Heart left ventricle (tissue), 16 donors: ENCODE data around the gene MICAL2. TPM values are rescaled to one million over a fixed set of nuclear protein-coding genes. Genes with fewer than 3 reads are reported as not detected.

Experiments
- ATAC-seq, 4 donors: fragments of 200-7000 bp; cut with Tn5 transposase; one replicate each; pipeline ENCODE4 v1.9.1; 2020 to 2022; ENCODE audit warnings: moderate library complexity in 4 of 4, mild to moderate bottlenecking in 3 of 4, moderate number of reproducible peaks in 1 of 4
- DNase-seq, 5 donors: peaks; one replicate each; pipeline ENCODE4 v3.0.0-alpha.2; 2020
- H3K27ac ChIP-seq, 12 donors: fragments of 200-600 bp; sonication (generic) in 4 of 12; one replicate each; pipeline versions ENCODE4 v1.5.0 to v1.8.0; 2016 to 2022; ENCODE audit warnings: mild to moderate bottlenecking in 2 of 12
- H3K27me3 ChIP-seq, 9 donors: fragments of 200-600 bp; sonication (generic) in 2 of 9; one replicate each; pipeline versions ENCODE4 v1.5.1 to v1.8.0; 2016 to 2022; ENCODE audit warnings: mild to moderate bottlenecking in 3 of 9
- H3K36me3 ChIP-seq, 9 donors: fragments of 200-600 bp; sonication (generic) in 2 of 9; one replicate each; pipeline versions ENCODE4 v1.5.0 to v1.8.0; 2018 to 2022; ENCODE audit warnings: mild to moderate bottlenecking in 2 of 9
- H3K4me1 ChIP-seq, 12 donors: fragments of 200-600 bp; sonication (generic) in 4 of 12; one replicate each; pipeline versions ENCODE4 v1.5.0 to v1.8.0; 2016 to 2022; ENCODE audit warnings: mild to moderate bottlenecking in 3 of 12
- H3K4me3 ChIP-seq, 12 donors: fragments of 200-600 bp; sonication (generic) in 4 of 12; one replicate each; pipeline versions ENCODE4 v1.5.0 to v1.8.0; 2017 to 2022; ENCODE audit warnings: mild to moderate bottlenecking in 9 of 12, moderate library complexity in 4 of 12
- H3K9me3 ChIP-seq, 12 donors: fragments of 200-600 bp; sonication (generic) in 4 of 12; one replicate each; pipeline versions ENCODE4 v1.5.0 to v1.8.0; 2016 to 2022; ENCODE audit warnings: mild to moderate bottlenecking in 1 of 12
- CTCF ChIP-seq, 12 donors: fragments of 200-600 bp; sonication (generic) in 4 of 12; IDR thresholded peaks; one replicate each; pipeline versions ENCODE4 v1.5.0 to v1.8.0; 2018 to 2022; ENCODE audit warnings: antibody characterized with exemption in 12 of 12, mild to moderate bottlenecking in 5 of 12
- POLR2A ChIP-seq, 2 donors: fragments of 450-650 bp; IDR thresholded peaks; one replicate each; pipeline ENCODE4 v1.6.1; 2017; ENCODE audit warnings: antibody characterized with exemption in 2 of 2, mild to moderate bottlenecking in 2 of 2, moderate library complexity in 2 of 2
- WGBS, 4 donors: extraction: QIAGEN DNeasy Blood & Tissue Kit in 2 of 4; methylation state at CpG; one replicate each; pipeline versions ENCODE4 v1.1.5 to v1.1.7; 2013 to 2018; 5-methylcytosine and 5-hydroxymethylcytosine counted together
- intact Hi-C, 10 donors: fragments of 100-400 bp; cut with DNase I; formaldehyde crosslinking; loops; one replicate each; pipeline versions ENCODE4 v1.11.1 to v1.14.2; 2022
- polyA plus RNA-seq, 2 donors: library from polyadenylated mRNA; stranded (reverse); fragments of 200-250 nt; gene quantifications; one replicate each; pipeline ENCODE4 v1.2.3, GENCODE V29; 2013
- total RNA-seq, 9 donors: library from RNA; depleted of rRNA in 2 of 9; stranded (reverse); fragments of >200 nt in 2 of 9; fragmentation: NEBNext Ultra II Directional in 3 of 9; extraction: Animal tissue kit (Norgen Biotek cat#: 25700) in 3 of 9; gene quantifications; one replicate each; pipeline versions ENCODE4 v1.1.0 to v1.2.4, GENCODE V29; 2016 to 2023
- donor health status: ischemic (EF 13 %, LVEDD 7.1; RV severe dilation, severe dysfunction).
- donor health status: healthy with polysubstance abuse.
- donor health status: DM: no; HTN: yes; CAD: no.
- donor health status: DM: no; HTN: no; CAD: no.
- donor health status: ischemic (EF 25% LVEDD 6.9; RV normal size, moderate dysfunction).
- donor health status: ischemic (EF 25% LVEDD 5.7; RV mildly dilated, moderate dysfunction).
- donor health status: healthy.
- donor health status: DM: yes; HTN: yes; CAD: no.
- donor health status: ischemic (EF 35%, LVEDD 5.7; RV mildly dilated, moderate dysfunction).
- donor health status: nonischemic (EF 11% LVEDD 7.7; RV severe dilation, severe dysfunction).
- donor health status: DM: yes; HTN: yes; CAD: no.
- donor health status: PGD.
- donor health status: ischemic (EF 29% LVEDD 5.4; RV normal size, mild dysfunction).
- donor health status: nonischemic (EF 23%, LVEDD 6.1; RV moderate dilation, normal function).

MICAL2 gene
- total and polyA plus RNA-seq, 11 donors, result 37.6 to 110 (median 86.4) TPM

DNA sequence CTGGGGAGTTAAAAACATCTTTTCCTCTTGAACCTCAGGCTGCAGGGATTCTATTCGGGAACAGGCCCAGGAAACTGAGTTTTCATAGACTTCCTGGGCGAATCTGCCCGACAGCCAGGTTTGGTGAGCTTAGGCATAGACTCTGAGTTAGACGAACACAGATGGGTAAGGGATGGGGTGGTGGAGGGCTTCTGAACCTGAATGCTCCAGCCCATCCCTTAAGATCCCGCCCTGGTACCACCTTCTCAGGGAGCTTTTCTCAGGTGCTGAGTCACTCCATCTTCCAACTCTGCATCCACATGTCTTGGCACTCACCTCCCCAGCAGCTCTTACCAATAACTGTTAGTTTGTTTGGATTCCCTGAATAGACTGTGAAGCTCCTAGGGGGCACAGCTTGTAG, 37.4 kb downstream of the MICAL2 start:
- H3K4me1 ChIP-seq, result peaks cover 0 to 64% (median 35%) of the 10 kb centered on the region in 12 donors
- intact Hi-C loops, result no loop called here
- no peak overlapping the region for H3K4me3 ChIP-seq
- no peak for DNase-seq
- TF ChIP-seq POLR2A (IDR thresholded peaks at IDR 0.05) (no peak), CTCF (IDR thresholded peaks at IDR 0.05) (no peak)
- peaks cover 0 to 5% (median 0%) of the 10 kb centered on the region in 9 donors for H3K36me3 ChIP-seq
- H3K9me3 ChIP-seq, result no peaks in the 10 kb centered on the region
- 76 to 94% (median 88%) methylated on average over 5 of the region's 5 CpGs for WGBS, 4 donors
- no peak for ATAC-seq
- no peaks in the 10 kb centered on the region for H3K27me3 ChIP-seq
- no peak overlapping the region for H3K27ac ChIP-seq

DNA sequence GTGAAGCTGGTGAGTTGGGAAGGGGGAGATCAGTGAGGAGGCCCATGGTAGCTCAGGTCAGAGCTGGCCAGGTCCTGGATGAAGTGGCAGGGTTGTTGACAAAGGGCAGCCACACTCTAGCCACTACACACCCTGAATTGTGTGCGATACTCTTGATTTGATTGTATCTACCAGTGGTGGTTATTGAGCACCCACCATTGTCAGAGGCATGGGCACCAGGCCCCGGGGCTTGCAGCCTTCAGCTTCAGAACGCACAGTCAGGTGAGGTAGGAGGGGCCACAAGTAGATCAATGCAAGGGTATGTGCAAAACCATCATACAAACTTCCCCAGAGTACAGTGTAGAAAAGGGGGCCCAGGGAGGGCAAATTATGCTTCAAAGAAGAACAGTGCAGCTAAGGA, 38.1 kb downstream of the MICAL2 start:
- TF ChIP-seq CTCF (IDR thresholded peaks at IDR 0.05) (no peak), POLR2A (IDR thresholded peaks at IDR 0.05) (no peak)
- 96 to 98% (median 96%) methylated on average over 3 of the region's 3 CpGs for WGBS, 4 donors
- Histone ChIP-seq H3K27ac (peak overlapping the region in 1 of 12 donors; percentile 31), H3K27me3 (no peaks in the 10 kb centered on the region), H3K9me3 (no peaks in the 10 kb centered on the region), H3K36me3 (peaks cover 0 to 11% (median 3%) of the 10 kb centered on the region in 9 donors), H3K4me3 (no peak overlapping the region), H3K4me1 (peaks cover 0 to 58% (median 29%) of the 10 kb centered on the region in 12 donors)
- ATAC-seq (no peak), DNase-seq (no peak)
- intact Hi-C loops, result no loop called here

DNA sequence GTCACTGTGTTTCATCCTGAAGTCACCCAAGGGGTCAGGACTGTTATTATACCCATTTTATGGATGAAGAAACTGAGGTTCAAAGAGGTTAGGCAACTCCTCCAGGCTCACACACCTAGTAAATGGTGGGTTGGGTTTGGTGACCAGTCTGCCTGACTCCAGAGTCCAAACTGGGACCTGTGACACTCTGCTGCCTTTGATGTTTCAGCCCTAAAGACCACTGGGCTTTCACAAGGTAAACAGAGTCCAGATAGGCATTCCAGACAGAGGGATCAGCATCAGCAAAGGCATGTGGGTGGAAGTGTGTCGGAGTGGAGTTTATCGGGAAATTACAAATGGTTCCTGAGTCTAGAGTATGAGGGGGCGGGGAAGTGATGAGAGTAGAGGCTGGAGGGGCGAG, 38.5 kb downstream of the MICAL2 start:
- WGBS, 4 donors, result 77 to 87% (median 81%) methylated on average over 4 of the region's 4 CpGs
- H3K36me3 ChIP-seq, result peaks cover 0 to 14% (median 7%) of the 10 kb centered on the region in 9 donors
- H3K27ac ChIP-seq, result peak overlapping the region in 4 of 12 donors; percentile 10 to 43 (median 22)
- no peaks in the 10 kb centered on the region for H3K9me3 ChIP-seq
- DNase-seq (no peak), ATAC-seq (no peak)
- intact Hi-C loops, result no loop called here
- H3K4me1 ChIP-seq, result peaks cover 0 to 54% (median 24%) of the 10 kb centered on the region in 12 donors
- no peaks in the 10 kb centered on the region for H3K27me3 ChIP-seq
- TF ChIP-seq CTCF (IDR thresholded peaks at IDR 0.05), result no peak
- no peak for TF ChIP-seq POLR2A (IDR thresholded peaks at IDR 0.05)
- no peak overlapping the region for H3K4me3 ChIP-seq

GRCh38 chr11:12149672-12150225, 39.4 kb downstream of the MICAL2 start:
- peak in 2 of 4 donors; percentile 56 to 61 for ATAC-seq
- Histone ChIP-seq H3K27ac (peak overlapping the region in 2 of 12 donors; percentile 13 to 43), H3K4me1 (peaks cover 0 to 46% (median 16%) of the 10 kb centered on the region in 12 donors)

More at GRCh38 chr11:12149672-12150225, 39.4 kb downstream of the MICAL2 start:
- Histone ChIP-seq H3K9me3 (no peaks in the 10 kb centered on the region), H3K27me3 (no peaks in the 10 kb centered on the region), H3K36me3 (peaks cover 0 to 22% (median 14%) of the 10 kb centered on the region in 9 donors), H3K4me3 (no peak overlapping the region)
- DNase-seq, result no peak
- 65 to 84% (median 79%) methylated on average over 6 of the region's 6 CpGs for WGBS, 4 donors
- TF ChIP-seq CTCF (IDR thresholded peaks at IDR 0.05) (no peak), POLR2A (IDR thresholded peaks at IDR 0.05) (no peak)
- intact Hi-C loops, result loop anchor here in 1 of 10 donors (10.0 kb wide), 1 partner anchor 55 kb away; no protein-coding TSS in a partner anchor
